ENCODE measurements around the gene SLC16A5. TPM values are rescaled to one million over a fixed set of nuclear protein-coding genes. Genes with fewer than 3 reads are reported as not detected.

The SLC16A5 gene
- total RNA-seq, 1 experiment from 2014 or later, result 32.4 TPM

GRCh38 chr17:75046407-75047289 lies 41.1 kb upstream of the SLC16A5 start, which contains the start of the genes ATP5PD and KCTD2 (continued):
- TF ChIP-seq E2F1 (CRISPR knock-in tag; IDR thresholded peaks at IDR 0.05), result peak; percentile 90
- peak; percentile 63; the same call in 1 of the 2 replicates for TF ChIP-seq ZNF416 (CRISPR knock-in tag; IDR thresholded peaks at IDR 0.05)
- TF ChIP-seq ZNF671 (CRISPR knock-in tag; IDR thresholded peaks at IDR 0.05), result no peak
- no peak for TF ChIP-seq HMGA2 (CRISPR knock-in tag; IDR thresholded peaks at IDR 0.05)
- TF ChIP-seq ATF6 (CRISPR knock-in tag; IDR thresholded peaks at IDR 0.05), result no peak
- peak; percentile 19 for TF ChIP-seq E2F5 (CRISPR knock-in tag; IDR thresholded peaks at IDR 0.05)
- TF ChIP-seq ZNF317 (CRISPR knock-in tag; IDR thresholded peaks at IDR 0.05; ENCODE audit: borderline replicate concordance, low read depth), result no peak
- TF ChIP-seq SMAD3 (CRISPR knock-in tag; IDR thresholded peaks at IDR 0.05; ENCODE audit: borderline replicate concordance), result peak; percentile 86
- TF ChIP-seq ZNF232 (CRISPR knock-in tag; IDR thresholded peaks at IDR 0.05), result peak; percentile 94
- no peak for TF ChIP-seq NFE2L1 (CRISPR knock-in tag; IDR thresholded peaks at IDR 0.05)
- 0 out of 2 replicates have a peak, but pooled peaks have one; percentile 13 for TF ChIP-seq ZBTB43 (CRISPR knock-in tag; IDR thresholded peaks at IDR 0.05)
- TF ChIP-seq NR3C1 (CRISPR knock-in tag; conservative IDR thresholded peaks at IDR 0.05; ENCODE audit: low read depth), result no peak
- TF ChIP-seq GRHL2 (CRISPR knock-in tag; IDR thresholded peaks at IDR 0.05; ENCODE audit: insufficient replicate concordance, severe bottlenecking), result no peak
- 0 out of 2 replicates have a peak, but pooled peaks have one; percentile 30 for TF ChIP-seq ATF1 (CRISPR knock-in tag; IDR thresholded peaks at IDR 0.05)
- TF ChIP-seq GTF2I (CRISPR knock-in tag; conservative IDR thresholded peaks at IDR 0.05), result no peak
- no peak; the same call in 1 of the 2 replicates for TF ChIP-seq CREM (CRISPR knock-in tag; IDR thresholded peaks at IDR 0.05)
- peak; percentile 92 for TF ChIP-seq SP1 (CRISPR knock-in tag; conservative IDR thresholded peaks at IDR 0.05)
- peak; percentile 68 for TF ChIP-seq GABPB1 (CRISPR knock-in tag; IDR thresholded peaks at IDR 0.05)

- H3K27ac Mint-ChIP-seq, result peak overlapping the region; percentile 81
- POLR2A ChIA-PET, result interaction anchor here (0.7 to 2.3 kb wide), 3 partner anchors 13 to 174 kb away, joined by 3 to 9 read pairs (median 3); partner anchors contain the start of gene MRPL58
- TF ChIP-seq ZNF232 (CRISPR knock-in tag; IDR thresholded peaks at IDR 0.05) (no peak), OVOL2 (CRISPR knock-in tag; IDR thresholded peaks at IDR 0.05; ENCODE audit: borderline replicate concordance) (no peak), ZNF425 (CRISPR knock-in tag; conservative IDR thresholded peaks at IDR 0.05) (no peak), E2F1 (CRISPR knock-in tag; IDR thresholded peaks at IDR 0.05) (no peak), AR (CRISPR knock-in tag; IDR thresholded peaks at IDR 0.05) (no peak)
Observed at GRCh38 chr17:75047398-75048098, 40.2 kb upstream of the SLC16A5 start.

More at GRCh38 chr17:75047398-75048098, 40.2 kb upstream of the SLC16A5 start:
- no peaks in the 10 kb centered on the region for H3K9me3 Mint-ChIP-seq
- peak; percentile 44 for DNase-seq (ENCODE audit: low spot score)
- peaks cover 36% of the 10 kb centered on the region for H3K4me1 Mint-ChIP-seq
- peaks cover 27% of the 10 kb centered on the region for H3K36me3 Mint-ChIP-seq
- peak overlapping the region; percentile 99 for H3K4me3 Mint-ChIP-seq
- no peaks in the 10 kb centered on the region for H3K27me3 Mint-ChIP-seq (ENCODE audit: low read depth)
- CTCF ChIA-PET, result interaction anchor here (0.6 to 2.4 kb wide), 12 partner anchors 13 to 223 kb away, joined by 3 to 13 read pairs (median 4); partner anchors contain the start of genes HID1, MIF4GD, MRPL58 and OTOP2
- peak; percentile 1; the same call in 1 of the 2 replicates for ATAC-seq
